Right cardiac atrium (tissue), 5 donors: ENCODE measurements around the gene GSG1L2. TPM values are rescaled to one million over a fixed set of nuclear protein-coding genes. Genes with fewer than 3 reads are reported as not detected.

Source experiments
- ATAC-seq, 2 donors: fragments of 200-7000 bp; cut with Tn5 transposase; one replicate each; pipeline versions ENCODE4 v1.8.0 to v1.9.1; 2020; ENCODE audit warnings: moderate library complexity in 2 of 2, mild to moderate bottlenecking in 1 of 2
- DNase-seq, 3 donors: peaks; one replicate each; pipeline ENCODE4 v3.0.0-alpha.2; 2020
- H3K27ac ChIP-seq: one replicate; pipeline ENCODE4 v1.5.1; 2013; ENCODE audit warnings: mild to moderate bottlenecking, low read length, control low read depth, moderate library complexity
- H3K27me3 ChIP-seq: one replicate; pipeline ENCODE4 v1.6.1; 2013; ENCODE audit not compliant: control insufficient read depth, insufficient read depth
- H3K4me1 ChIP-seq: one replicate; pipeline ENCODE4 v1.6.1; 2013; ENCODE audit warnings: low read length; ENCODE audit not compliant: control insufficient read depth, insufficient read depth
- H3K4me3 ChIP-seq: one replicate; pipeline ENCODE4 v1.5.1; 2013; ENCODE audit warnings: low read length, control low read depth
- H3K9me3 ChIP-seq: one replicate; pipeline ENCODE4 v1.6.1; 2013; ENCODE audit warnings: low read length; ENCODE audit not compliant: control insufficient read depth
- WGBS: extraction: QIAGEN DNeasy Blood & Tissue Kit; methylation state at CpG from one replicate; pipeline ENCODE4 v1.1.7; 2013; 5-methylcytosine and 5-hydroxymethylcytosine counted together
- intact Hi-C, 4 donors: fragments of 100-400 bp; cut with DNase I; formaldehyde crosslinking; loops; one replicate each; pipeline versions ENCODE4 v1.11.0 to v1.14.0; 2022 to 2023
- polyA plus RNA-seq: library from polyadenylated mRNA; stranded (reverse); fragments of 200-250 nt; gene quantifications from one replicate; pipeline ENCODE4 v1.2.3, GENCODE V29; 2013
- total RNA-seq, 4 donors: library from RNA; stranded (reverse); fragmentation: NEBNext Ultra II Directional; extraction: Animal tissue kit (Norgen Biotek cat#: 25700); gene quantifications; one replicate each; pipeline ENCODE4 v1.2.1, GENCODE V29; 2021
- donor health status: healthy with polysubstance abuse.
- donor health status: DM: no; HTN: yes; CAD: no.
- donor health status: DM: no; HTN: no; CAD: no.
- donor health status: DM: no; HTN: yes; CAD: no; lungs with severe emphysema.
- donor health status: DM: yes; HTN: yes; CAD: no.

GSG1L2 gene
- total and polyA plus RNA-seq, 5 donors: not detected

DNA sequence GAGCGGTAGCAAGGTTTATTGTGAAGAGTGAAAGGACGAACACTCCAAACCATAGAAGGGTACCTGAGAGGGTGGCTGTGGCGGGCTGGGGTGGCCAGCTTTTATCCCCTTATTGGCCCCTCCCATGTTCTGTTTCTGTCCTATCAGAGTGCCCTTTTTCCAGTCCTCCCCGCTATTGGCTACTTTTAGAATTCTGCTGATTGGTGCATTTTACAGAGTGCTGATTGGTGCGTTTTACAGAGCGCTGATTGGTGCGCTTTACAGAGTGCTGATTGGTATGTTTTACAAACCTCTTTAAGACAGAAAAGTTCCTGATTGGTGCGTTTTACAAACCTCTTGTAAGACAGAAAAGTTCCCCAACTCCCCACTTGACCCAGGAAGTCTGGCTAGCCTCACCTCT lies 12.5 kb downstream of the GSG1L2 start:
- DNase-seq: no peak
- no peaks in the 10 kb centered on the region for H3K27me3 ChIP-seq
- H3K9me3 ChIP-seq: no peaks in the 10 kb centered on the region
- no peak overlapping the region for H3K4me3 ChIP-seq
- H3K4me1 ChIP-seq: peaks cover 5% of the 10 kb centered on the region
- intact Hi-C loops: no loop called here
- no peak for ATAC-seq
- H3K27ac ChIP-seq: peak overlapping the region; percentile 91
- 83% methylated on average over 8 of the region's 8 CpGs for WGBS

DNA sequence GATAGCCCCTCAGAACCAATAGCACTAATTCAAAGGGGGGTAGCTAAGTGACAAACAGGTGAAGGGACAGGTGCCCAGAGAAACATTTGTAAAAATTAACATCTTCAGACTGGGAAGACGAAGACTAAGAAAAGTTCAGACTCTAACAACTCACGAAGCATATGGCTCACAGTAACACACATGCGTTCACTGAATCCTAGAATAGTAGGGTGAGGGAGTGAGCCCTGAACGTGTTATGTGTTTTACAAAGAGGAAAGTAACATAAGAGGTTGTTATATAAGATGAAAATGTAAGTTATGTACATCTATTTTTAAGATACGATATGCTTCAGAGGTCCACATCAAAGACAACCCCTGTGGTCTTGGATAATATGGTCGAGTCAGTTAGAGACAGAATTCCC lies 15.2 kb downstream of the GSG1L2 start:
- 64% methylated on average over 6 of the region's 6 CpGs for WGBS
- intact Hi-C loops: no loop called here
- Histone ChIP-seq H3K9me3 (no peaks in the 10 kb centered on the region), H3K27me3 (no peaks in the 10 kb centered on the region), H3K4me1 (peaks cover 5% of the 10 kb centered on the region), H3K27ac (no peak overlapping the region), H3K4me3 (no peak overlapping the region)
- no peak for ATAC-seq
- no peak for DNase-seq

DNA sequence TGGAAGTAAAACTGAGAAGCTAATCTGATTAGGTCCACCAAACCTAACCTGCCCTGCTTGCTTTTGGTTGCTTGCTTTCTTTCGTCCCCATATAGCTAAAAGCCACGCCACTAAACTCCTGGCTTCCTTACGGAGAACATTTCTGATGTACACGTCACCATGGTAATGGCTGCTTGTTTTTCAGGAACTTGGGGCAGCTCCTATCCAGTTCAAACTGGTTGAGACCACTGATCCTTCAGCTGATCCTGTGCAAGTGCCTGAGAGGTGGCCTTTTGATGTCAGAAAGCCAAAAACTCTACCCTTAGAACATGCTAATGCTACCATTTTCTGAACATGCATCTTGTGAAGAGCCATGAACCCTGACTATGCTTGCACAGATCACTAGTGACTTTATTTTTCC lies 16.1 kb downstream of the GSG1L2 start:
- Histone ChIP-seq H3K27ac (no peak overlapping the region), H3K4me3 (no peak overlapping the region), H3K9me3 (no peaks in the 10 kb centered on the region), H3K4me1 (peaks cover 2% of the 10 kb centered on the region), H3K27me3 (no peaks in the 10 kb centered on the region)
- intact Hi-C loops: no loop called here
- DNase-seq (no peak), ATAC-seq (no peak)
- 89% methylated on average over 4 of the region's 4 CpGs for WGBS

DNA sequence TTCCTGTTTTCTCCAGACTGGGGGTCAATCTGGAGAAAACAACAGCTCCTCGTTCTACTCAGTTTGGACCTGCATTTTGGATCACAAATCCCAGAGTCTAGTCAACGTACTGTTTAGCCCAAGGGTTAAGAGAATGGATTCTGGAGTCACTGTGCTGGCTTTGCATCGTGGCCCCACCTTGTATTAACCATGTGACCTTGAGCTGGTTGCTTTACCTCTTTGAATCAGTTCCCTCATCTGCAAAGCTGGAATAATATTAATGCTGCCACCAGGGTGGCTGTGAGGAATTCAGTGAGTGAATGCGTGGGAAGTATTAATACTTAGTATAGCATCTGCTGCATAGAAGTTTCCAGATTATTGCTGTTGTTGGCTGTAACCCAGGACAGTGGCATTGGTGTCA lies 19.2 kb downstream of the GSG1L2 start:
- H3K27me3 ChIP-seq: no peaks in the 10 kb centered on the region
- peak overlapping the region; percentile 77 for H3K27ac ChIP-seq
- 47% methylated on average over 4 of the region's 4 CpGs for WGBS
- no peaks in the 10 kb centered on the region for H3K4me1 ChIP-seq
- no peaks in the 10 kb centered on the region for H3K9me3 ChIP-seq
- no peak for DNase-seq
- no peak overlapping the region for H3K4me3 ChIP-seq
- no peak for ATAC-seq
- intact Hi-C loops: no loop called here

DNA sequence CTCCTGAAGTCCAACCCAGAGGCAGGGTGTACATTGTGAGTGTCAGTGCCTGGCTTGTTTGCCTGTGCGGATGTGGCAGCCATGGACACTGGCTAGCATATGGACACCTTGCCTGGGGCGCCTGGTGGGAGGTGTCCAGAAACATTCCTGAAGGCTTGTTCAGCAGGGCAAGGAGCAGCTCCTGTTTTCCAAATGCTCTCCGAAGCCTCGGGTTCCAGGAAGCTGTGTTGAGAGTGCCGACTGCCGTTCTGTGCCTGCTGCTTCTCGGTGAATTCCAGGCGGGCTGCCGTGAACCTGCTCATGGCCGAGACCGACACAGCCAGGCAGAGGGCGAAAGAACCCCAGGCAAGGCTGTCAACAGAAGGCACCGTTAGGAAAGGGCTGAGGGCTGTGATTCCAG lies 19.6 kb downstream of the GSG1L2 start:
- H3K27ac ChIP-seq: peak overlapping the region; percentile 77

DNA sequence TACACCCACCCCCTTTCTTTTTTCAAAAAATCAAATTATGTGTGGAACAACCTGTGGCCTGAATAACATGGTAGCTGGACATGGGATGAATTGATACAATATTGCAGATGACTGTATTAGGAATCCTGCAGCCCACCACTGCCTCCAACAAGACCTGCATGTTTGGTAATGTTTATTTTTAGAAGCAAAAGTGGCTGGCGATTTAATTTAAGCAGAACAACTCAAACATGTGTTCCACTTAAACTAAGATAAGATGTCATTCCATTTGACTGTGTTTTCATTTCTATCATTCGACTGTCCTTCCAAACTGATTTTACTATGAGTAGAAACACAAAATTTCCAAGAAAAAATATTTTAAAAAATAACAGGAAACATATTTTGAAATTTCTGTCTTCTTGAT lies 20.4 kb downstream of the GSG1L2 start:
- no peaks in the 10 kb centered on the region for H3K4me1 ChIP-seq
- DNase-seq (no peak), ATAC-seq (no peak)
- H3K9me3 ChIP-seq: no peaks in the 10 kb centered on the region
- H3K27ac ChIP-seq: no peak overlapping the region
- 25% methylated on average over 2 of the region's 2 CpGs for WGBS
- no peak overlapping the region for H3K4me3 ChIP-seq
- intact Hi-C loops: no loop called here
- H3K27me3 ChIP-seq: no peaks in the 10 kb centered on the region

More for the DNA sequence above, 19.6 kb downstream of the GSG1L2 start:
- no peaks in the 10 kb centered on the region for H3K9me3 ChIP-seq
- 44% methylated on average over 13 of the region's 13 CpGs for WGBS
- ATAC-seq: peak; percentile 45 to 55
- no peak overlapping the region for H3K4me3 ChIP-seq
- peak in 2 of 3 donors; percentile 16 to 65 for DNase-seq
- intact Hi-C loops: no loop called here
- no peaks in the 10 kb centered on the region for H3K27me3 ChIP-seq
- no peaks in the 10 kb centered on the region for H3K4me1 ChIP-seq

DNA sequence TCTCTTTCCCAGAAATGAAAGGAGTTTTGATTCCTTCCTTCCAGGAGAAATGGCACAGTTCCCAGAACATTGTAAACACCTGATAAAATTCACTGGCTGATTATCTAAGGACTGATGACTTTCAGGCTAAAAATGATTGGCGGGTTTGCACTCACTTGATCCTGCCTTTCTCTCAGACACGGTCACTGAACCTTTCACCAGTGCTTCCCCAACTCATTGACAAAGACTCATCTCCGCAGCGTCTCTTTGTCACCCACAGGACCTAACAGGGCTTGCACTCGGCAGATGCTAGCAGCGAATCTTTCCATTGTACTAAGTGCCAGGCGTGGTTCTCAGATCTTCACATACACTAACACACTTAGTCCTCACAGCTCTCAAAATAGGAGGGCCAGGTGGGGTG lies 23.2 kb downstream of the GSG1L2 start:
- no peak overlapping the region for H3K4me3 ChIP-seq
- H3K27me3 ChIP-seq: no peaks in the 10 kb centered on the region
- ATAC-seq (peak; percentile 79 to 81), DNase-seq (no peak)
- WGBS: 54% methylated on average over 7 of the region's 7 CpGs
- intact Hi-C loops: no loop called here
- H3K9me3 ChIP-seq: no peaks in the 10 kb centered on the region
- peak overlapping the region; percentile 84 for H3K27ac ChIP-seq
- H3K4me1 ChIP-seq: no peaks in the 10 kb centered on the region

DNA sequence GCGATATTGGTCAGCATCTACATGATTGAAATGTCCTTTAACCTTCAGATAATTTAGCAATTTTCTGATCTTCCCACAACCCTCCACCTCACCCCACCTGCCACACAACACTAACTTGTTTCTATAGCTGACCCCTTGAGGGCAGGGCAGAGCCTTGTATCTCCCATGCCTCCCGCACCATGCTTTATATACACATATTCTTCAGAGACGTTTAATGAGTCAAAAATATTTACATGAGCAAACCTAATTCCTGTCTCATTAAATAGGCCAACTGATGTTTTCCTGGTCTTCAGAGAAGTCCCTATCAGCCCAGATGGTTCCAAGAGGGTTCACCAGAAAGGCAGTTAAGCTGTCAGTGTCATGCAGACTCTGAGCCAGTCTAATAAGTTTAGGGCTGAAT lies 23.9 kb downstream of the GSG1L2 start:
- H3K4me3 ChIP-seq: no peak overlapping the region
- H3K9me3 ChIP-seq: no peaks in the 10 kb centered on the region
- DNase-seq (no peak), ATAC-seq (no peak)
- H3K4me1 ChIP-seq: no peaks in the 10 kb centered on the region
- WGBS: 64% methylated on average over 3 of the region's 3 CpGs
- H3K27me3 ChIP-seq: no peaks in the 10 kb centered on the region
- H3K27ac ChIP-seq: peak overlapping the region; percentile 84
- intact Hi-C loops: no loop called here

DNA sequence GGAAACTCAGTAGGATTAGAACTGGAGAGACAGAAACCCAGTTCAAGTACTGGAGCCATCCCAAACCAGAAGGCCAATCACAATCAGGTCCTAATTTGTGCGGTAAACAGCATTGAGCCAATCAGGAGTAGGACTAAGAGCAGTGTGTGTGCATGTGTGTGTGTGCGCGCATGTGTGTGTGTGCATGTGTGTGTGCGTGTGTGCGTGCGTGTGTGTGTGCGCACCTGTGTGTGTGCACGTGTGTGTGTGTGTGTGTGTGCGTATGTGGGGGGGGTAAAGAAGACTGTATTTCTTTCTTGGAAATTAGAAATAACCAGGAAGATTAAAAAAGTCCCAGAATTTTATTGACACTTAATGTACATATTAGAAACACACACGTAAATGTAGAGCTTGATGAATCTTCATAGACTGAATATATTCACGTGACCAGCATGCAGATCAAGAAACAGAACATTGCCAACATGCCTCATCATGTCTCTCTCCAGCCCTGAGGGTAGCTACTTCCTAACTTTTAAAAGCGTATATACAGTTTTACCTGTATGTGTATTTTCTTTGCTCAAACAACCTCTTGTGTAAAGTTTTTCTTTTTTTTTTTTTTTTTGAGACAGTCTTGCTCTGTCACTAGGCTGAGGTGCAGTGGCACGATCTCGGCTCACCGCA lies 29.6 kb downstream of the GSG1L2 start:
- intact Hi-C loops: loop anchor here in 1 of 4 donors (5.0 kb wide), 1 partner anchor 45 kb away; no protein-coding TSS in a partner anchor
- Histone ChIP-seq H3K27me3 (no peaks in the 10 kb centered on the region), H3K27ac (peak overlapping the region; percentile 5), H3K4me3 (no peak overlapping the region), H3K9me3 (no peaks in the 10 kb centered on the region), H3K4me1 (no peaks in the 10 kb centered on the region)
- WGBS: 91% methylated on average over 15 of the region's 15 CpGs
- ATAC-seq (no peak), DNase-seq (no peak)

DNA sequence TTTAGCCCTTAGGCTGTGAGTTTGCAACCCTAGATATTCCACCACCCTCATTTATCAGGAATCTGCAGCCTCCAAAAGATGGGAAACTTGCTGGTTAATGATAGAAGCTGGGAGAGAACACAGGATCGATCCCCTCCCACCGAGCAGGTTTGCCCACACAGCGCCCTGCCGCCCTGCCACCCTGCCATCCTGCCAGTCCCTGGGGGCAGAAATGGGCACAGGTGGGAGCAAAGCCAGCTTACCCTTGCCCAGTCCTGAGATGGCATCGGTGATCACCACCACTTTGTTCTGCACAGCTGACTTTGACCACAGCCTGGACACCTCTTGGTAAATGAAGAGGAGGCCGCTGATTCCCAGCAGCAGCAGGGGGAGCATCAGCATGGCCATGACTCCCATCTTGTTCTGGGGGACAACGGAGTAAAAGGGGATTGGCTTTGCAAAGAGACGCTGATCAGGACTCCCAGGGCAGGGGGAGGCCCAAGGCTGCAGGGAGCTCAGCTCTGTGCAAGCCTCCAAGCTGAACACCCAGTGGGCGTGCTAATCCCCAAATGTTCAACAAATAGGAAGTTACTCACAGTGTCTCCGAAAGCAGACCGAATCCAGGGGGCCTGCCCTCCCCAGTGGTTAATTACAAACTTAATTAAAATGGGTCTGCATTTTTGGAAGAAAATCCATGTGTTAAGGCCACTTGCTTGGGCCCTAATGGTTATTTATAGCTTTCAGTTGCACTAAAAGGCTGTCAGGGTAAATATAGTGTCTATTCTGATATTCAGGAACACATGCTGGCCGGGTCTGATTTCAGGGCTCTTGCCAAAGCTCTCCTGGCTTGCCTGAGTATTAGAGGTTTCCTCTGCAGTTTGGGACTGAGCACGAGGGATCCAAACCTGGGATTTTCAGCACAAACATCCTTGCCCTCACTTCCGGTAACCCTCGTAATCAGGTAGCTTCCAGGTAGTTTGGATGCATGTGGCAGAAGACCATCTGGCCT lies 30.7 kb downstream of the GSG1L2 start, which contains the start of gene DHRS7C:
Gene DHRS7C, minus strand, starts transcription at position 704 of the 988 bp plus-strand sequence. Its CDS starts 308 bp downstream, at position 396.
- intact Hi-C loops: loop anchor here in 1 of 4 donors (5.0 kb wide), 1 partner anchor 46 kb away; no protein-coding TSS in a partner anchor
- peak; percentile 32 to 76 (median 69) for DNase-seq
- H3K27me3 ChIP-seq: no peaks in the 10 kb centered on the region
- ATAC-seq: peak; percentile 71 to 87
- peak within 1 kb of the TSS; percentile 21 for H3K4me3 ChIP-seq
- no peaks in the 10 kb centered on the region for H3K9me3 ChIP-seq
- peak within 1 kb of the TSS; percentile 91 for H3K27ac ChIP-seq
- no peaks in the 10 kb centered on the region for H3K4me1 ChIP-seq
- WGBS: 55% methylated on average over 15 of the region's 15 CpGs

DNA sequence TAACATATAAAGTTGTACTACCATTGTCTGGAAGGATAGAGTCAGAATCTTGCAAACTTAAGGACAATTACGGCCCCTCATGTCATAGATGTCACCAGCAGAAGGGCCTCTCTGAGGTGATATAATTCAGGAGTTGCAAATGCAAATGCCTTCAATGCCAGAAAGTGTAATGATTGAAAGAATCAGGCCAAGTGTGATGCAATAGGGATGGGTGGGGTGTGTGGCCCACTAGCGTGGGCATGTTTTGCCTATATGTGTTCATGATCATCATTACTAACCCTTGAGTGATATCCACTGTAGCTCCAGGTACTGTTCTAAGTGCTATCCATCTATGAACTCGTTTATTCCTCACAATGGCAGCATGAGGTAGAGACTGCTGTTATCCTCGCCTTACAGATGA lies 31.6 kb downstream of the GSG1L2 start:
- ATAC-seq: no peak
- WGBS: 70% methylated on average over 4 of the region's 4 CpGs
- intact Hi-C loops: loop anchor here in 1 of 4 donors (5.0 kb wide), 1 partner anchor 47 kb away; no protein-coding TSS in a partner anchor
- DNase-seq: no peak
- H3K4me1 ChIP-seq: no peaks in the 10 kb centered on the region
- no peaks in the 10 kb centered on the region for H3K9me3 ChIP-seq
- no peaks in the 10 kb centered on the region for H3K27me3 ChIP-seq
- H3K27ac ChIP-seq: peak overlapping the region; percentile 91
- H3K4me3 ChIP-seq: peak overlapping the region; percentile 21
